ENCODE results near the gene SLC6A17.

The SLC6A17 gene

GRCh38 chr1:110135666-110136065, 14.6 kb upstream of the SLC6A17 start:
- DNase-seq (ENCODE audit: low read depth), result no peak

- DNase-seq (ENCODE audit: low read depth), result no peak
These were observed 13.4 kb upstream of the SLC6A17 start for GRCh38 chr1:110136911-110137310.

GRCh38 chr1:110138956-110139355, 11.3 kb upstream of the SLC6A17 start:
- DNase-seq (ENCODE audit: low read depth), result no peak

- DNase-seq (ENCODE audit: low read depth), result no peak
These were observed 5.9 kb upstream of the SLC6A17 start for GRCh38 chr1:110144366-110144765.

GRCh38 chr1:110148961-110149360, 1.3 kb upstream of the SLC6A17 start:
- DNase-seq (ENCODE audit: low read depth), result no peak

- DNase-seq (ENCODE audit: low read depth), result no peak
These were observed 928 bp downstream of the SLC6A17 start for GRCh38 chr1:110151175-110151669.

GRCh38 chr1:110152133-110152785, 2.0 kb downstream of the SLC6A17 start:
- no peak for DNase-seq (ENCODE audit: low read depth)

GRCh38 chr1:110153407-110153950, 3.2 kb downstream of the SLC6A17 start:
- DNase-seq (ENCODE audit: low read depth), result no peak

- no peak for DNase-seq (ENCODE audit: low read depth)
These were observed 5.7 kb downstream of the SLC6A17 start for GRCh38 chr1:110155878-110156522.

GRCh38 chr1:110158261-110158660, 8.0 kb downstream of the SLC6A17 start:
- DNase-seq (ENCODE audit: low read depth), result no peak

- no peak for DNase-seq (ENCODE audit: low read depth)
These were observed 8.9 kb downstream of the SLC6A17 start for GRCh38 chr1:110159168-110159567.

- no peak for DNase-seq (ENCODE audit: low read depth)
These were observed 10.3 kb downstream of the SLC6A17 start for GRCh38 chr1:110160538-110161100.

- no peak for DNase-seq (ENCODE audit: low read depth)
These were observed 10.9 kb downstream of the SLC6A17 start for GRCh38 chr1:110161165-110161564.

GRCh38 chr1:110161849-110162248, 11.6 kb downstream of the SLC6A17 start:
- no peak for DNase-seq (ENCODE audit: low read depth)

- DNase-seq (ENCODE audit: low read depth), result no peak
These were observed 13.3 kb downstream of the SLC6A17 start for GRCh38 chr1:110163591-110163990.

GRCh38 chr1:110164725-110165350, 14.5 kb downstream of the SLC6A17 start:
- DNase-seq (ENCODE audit: low read depth), result no peak

- no peak for DNase-seq (ENCODE audit: low read depth)
These were observed 15.5 kb downstream of the SLC6A17 start for GRCh38 chr1:110165761-110166231.

GRCh38 chr1:110166861-110167260, 16.6 kb downstream of the SLC6A17 start:
- no peak for DNase-seq (ENCODE audit: low read depth)

- no peak for DNase-seq (ENCODE audit: low read depth)
These were observed 20.8 kb downstream of the SLC6A17 start for GRCh38 chr1:110170766-110171733.

GRCh38 chr1:110172001-110172400, 21.7 kb downstream of the SLC6A17 start:
- DNase-seq (ENCODE audit: low read depth), result no peak

GRCh38 chr1:110173466-110174105, 23.3 kb downstream of the SLC6A17 start:
- DNase-seq (ENCODE audit: low read depth), result no peak
